Measurements from ENCODE around the gene PDE3B.
"Not testable (repeated sequence)": the region's sequence is repeated elsewhere in the genome, so short reads cannot be mapped to it uniquely, and the experiment has no call there.

PDE3B gene

GRCh38 chr11:14677146-14677545, 33.5 kb downstream of the PDE3B start:
- DNase-seq, result no peak
- no peaks in the 10 kb centered on the region for H3K27me3 Mint-ChIP-seq (ENCODE audit: low read depth, poor library complexity)
- H3K4me1 Mint-ChIP-seq, result peaks cover 5% of the 10 kb centered on the region
- H3K4me3 Mint-ChIP-seq, result no peak overlapping the region
- H3K36me3 Mint-ChIP-seq (ENCODE audit: low read depth), result peaks cover 40% of the 10 kb centered on the region
- H3K9me3 Mint-ChIP-seq, result peaks cover 33% of the 10 kb centered on the region
- no peak overlapping the region for H3K27ac Mint-ChIP-seq
- TF ChIP-seq, protein P1, sequence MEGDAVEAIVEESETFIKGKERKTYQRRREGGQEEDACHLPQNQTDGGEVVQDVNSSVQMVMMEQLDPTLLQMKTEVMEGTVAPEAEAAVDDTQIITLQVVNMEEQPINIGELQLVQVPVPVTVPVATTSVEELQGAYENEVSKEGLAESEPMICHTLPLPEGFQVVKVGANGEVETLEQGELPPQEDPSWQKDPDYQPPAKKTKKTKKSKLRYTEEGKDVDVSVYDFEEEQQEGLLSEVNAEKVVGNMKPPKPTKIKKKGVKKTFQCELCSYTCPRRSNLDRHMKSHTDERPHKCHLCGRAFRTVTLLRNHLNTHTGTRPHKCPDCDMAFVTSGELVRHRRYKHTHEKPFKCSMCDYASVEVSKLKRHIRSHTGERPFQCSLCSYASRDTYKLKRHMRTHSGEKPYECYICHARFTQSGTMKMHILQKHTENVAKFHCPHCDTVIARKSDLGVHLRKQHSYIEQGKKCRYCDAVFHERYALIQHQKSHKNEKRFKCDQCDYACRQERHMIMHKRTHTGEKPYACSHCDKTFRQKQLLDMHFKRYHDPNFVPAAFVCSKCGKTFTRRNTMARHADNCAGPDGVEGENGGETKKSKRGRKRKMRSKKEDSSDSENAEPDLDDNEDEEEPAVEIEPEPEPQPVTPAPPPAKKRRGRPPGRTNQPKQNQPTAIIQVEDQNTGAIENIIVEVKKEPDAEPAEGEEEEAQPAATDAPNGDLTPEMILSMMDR (IDR thresholded peaks at IDR 0.05), result no peak

- Mint-ChIP-seq H3K4me3 (no peak overlapping the region), H3K27ac (no peak overlapping the region), H3K36me3 (ENCODE audit: low read depth) (peaks cover 37% of the 10 kb centered on the region), H3K9me3 (peaks cover 41% of the 10 kb centered on the region), H3K4me1 (peaks cover 5% of the 10 kb centered on the region), H3K27me3 (ENCODE audit: low read depth, poor library complexity) (no peaks in the 10 kb centered on the region)
- DNase-seq, result no peak
- TF ChIP-seq, protein P1 (IDR thresholded peaks at IDR 0.05), result no peak
Measured at GRCh38 chr11:14678350-14678749, 34.7 kb downstream of the PDE3B start.

GRCh38 chr11:14679662-14680061, 36.1 kb downstream of the PDE3B start:
- Mint-ChIP-seq H3K27me3 (ENCODE audit: low read depth, poor library complexity) (peaks cover 1% of the 10 kb centered on the region), H3K9me3 (peaks cover 47% of the 10 kb centered on the region), H3K4me3 (no peak overlapping the region), H3K36me3 (ENCODE audit: low read depth) (peaks cover 35% of the 10 kb centered on the region), H3K27ac (no peak overlapping the region), H3K4me1 (no peaks in the 10 kb centered on the region)
- no peak for DNase-seq
- TF ChIP-seq, protein P1 (IDR thresholded peaks at IDR 0.05), result no peak

DNA sequence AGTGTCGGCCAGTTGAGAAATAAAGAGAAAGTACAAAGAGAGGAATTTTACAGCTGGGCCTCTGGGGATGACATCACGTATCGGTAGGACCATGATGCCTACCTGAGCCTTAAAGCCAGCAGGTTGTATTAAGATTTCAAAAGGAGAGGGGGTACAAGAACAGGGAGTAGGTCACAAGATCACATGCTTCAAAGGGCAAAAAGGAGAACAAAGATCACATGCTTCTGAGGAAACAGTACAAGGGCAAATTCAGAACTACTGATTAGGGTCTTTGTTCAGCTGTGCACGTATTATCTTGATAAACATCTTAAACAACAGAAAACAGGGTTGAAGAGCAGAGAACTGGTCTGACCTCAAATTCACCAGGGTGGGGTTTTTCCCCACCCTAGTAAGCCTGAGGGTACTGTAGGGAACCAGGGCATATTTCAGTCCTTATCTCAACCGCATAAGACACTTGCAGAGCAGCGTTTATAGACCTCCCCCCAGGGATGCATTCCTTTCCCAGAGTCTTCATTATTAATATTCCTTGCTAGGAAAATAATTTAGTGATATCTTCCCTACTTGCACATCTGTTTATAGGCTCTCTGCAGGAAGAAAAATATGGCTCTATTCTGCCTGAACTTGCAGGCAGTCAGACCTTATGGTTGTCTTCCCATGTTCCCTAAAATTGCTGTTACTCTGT, 40.8 kb downstream of the PDE3B start:
- H3K27ac Mint-ChIP-seq; DNase-seq; H3K4me3 Mint-ChIP-seq; H3K4me1 Mint-ChIP-seq; H3K27me3 Mint-ChIP-seq (ENCODE audit: low read depth, poor library complexity): not testable (repeated sequence)
- peaks cover 26% of the 10 kb centered on the region for H3K36me3 Mint-ChIP-seq (ENCODE audit: low read depth)
- peaks cover 35% of the 10 kb centered on the region for H3K9me3 Mint-ChIP-seq

- Mint-ChIP-seq H3K4me3 (no peak overlapping the region), H3K9me3 (peaks cover 34% of the 10 kb centered on the region), H3K36me3 (ENCODE audit: low read depth) (peaks cover 38% of the 10 kb centered on the region), H3K27ac (no peak overlapping the region), H3K27me3 (ENCODE audit: low read depth, poor library complexity) (peaks cover 3% of the 10 kb centered on the region), H3K4me1 (no peaks in the 10 kb centered on the region)
- TF ChIP-seq, protein P1 (IDR thresholded peaks at IDR 0.05), result no peak
- no peak for DNase-seq
Measured at GRCh38 chr11:14687456-14687855, 43.9 kb downstream of the PDE3B start.

DNA sequence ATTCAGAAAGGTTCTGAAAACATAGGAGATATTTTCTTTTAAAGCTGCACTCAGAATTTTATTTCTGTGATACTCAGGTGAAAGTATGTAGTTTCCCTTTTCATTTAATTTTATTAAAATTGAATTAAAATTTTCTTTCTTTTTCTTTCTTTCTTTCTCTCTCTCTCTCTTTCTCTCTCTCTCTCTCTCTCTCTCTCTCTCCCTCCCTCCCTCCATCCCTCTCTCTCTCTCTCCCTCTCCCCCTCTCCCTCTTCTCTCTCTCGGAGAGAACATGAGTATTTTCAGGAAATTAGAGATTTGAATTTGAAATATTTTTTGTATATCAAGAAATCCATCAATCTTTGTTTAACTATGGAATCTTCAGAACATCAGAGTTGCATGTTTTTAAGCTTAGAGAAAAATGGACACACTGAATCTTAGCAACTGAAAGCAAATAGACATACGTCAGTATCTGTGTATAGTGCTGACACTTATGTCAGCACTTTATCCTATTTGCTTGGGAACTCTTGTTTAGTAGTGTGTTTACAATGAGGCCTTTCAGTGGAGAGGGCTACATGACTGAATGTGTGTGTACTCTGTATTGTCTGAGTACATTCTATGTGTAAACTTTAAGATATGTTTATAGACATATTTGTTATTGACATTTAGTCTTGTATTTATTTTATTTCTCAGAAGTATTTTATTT, 44.5 kb downstream of the PDE3B start:
- Mint-ChIP-seq H3K4me3 (no peak overlapping the region), H3K27me3 (ENCODE audit: low read depth, poor library complexity) (peaks cover 3% of the 10 kb centered on the region), H3K27ac (no peak overlapping the region), H3K36me3 (ENCODE audit: low read depth) (peaks cover 44% of the 10 kb centered on the region), H3K4me1 (no peaks in the 10 kb centered on the region), H3K9me3 (peaks cover 39% of the 10 kb centered on the region)
- TF ChIP-seq, protein P1 (IDR thresholded peaks at IDR 0.05), result no peak
- no peak for DNase-seq

GRCh38 chr11:14695656-14696055, 52.1 kb downstream of the PDE3B start:
- not testable (repeated sequence) for DNase-seq; H3K27me3 Mint-ChIP-seq (ENCODE audit: low read depth, poor library complexity); H3K4me3 Mint-ChIP-seq; H3K4me1 Mint-ChIP-seq; H3K27ac Mint-ChIP-seq
- Mint-ChIP-seq H3K9me3 (peaks cover 48% of the 10 kb centered on the region), H3K36me3 (ENCODE audit: low read depth) (peaks cover 48% of the 10 kb centered on the region)

All from nephron progenitor cell (in vitro differentiated cells).